Effector CD4-positive, alpha-beta T cell (primary cell): ENCODE data around the gene RPS15A.
"Not testable (repeated sequence)": the region's sequence is repeated elsewhere in the genome, so short reads cannot be mapped to it uniquely, and the experiment has no call there.

Source experiments
- DNase-seq: peaks from one replicate; pipeline ENCODE4 v3.0.0-alpha.2; 2020

The RPS15A gene

DNA sequence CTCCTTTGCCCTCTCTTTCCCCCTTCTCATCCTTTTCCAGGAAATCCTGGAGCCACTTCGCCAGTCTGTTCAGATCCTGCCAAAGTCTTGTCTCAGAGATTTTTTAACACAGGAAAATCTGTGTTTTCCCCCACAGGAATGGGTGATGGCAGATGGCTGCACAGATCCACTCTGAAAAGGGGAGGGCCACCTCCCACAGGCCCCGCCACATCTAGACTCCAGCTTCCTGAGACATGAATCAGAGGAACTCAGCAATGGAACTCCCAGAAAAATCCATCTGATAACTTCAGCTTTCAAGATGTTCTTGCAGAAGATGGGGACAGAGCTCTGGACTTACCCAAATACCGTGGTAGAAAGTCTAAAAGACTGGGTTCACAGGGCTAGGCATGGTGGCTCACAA lies 50.1 kb downstream of the RPS15A start:
- DNase-seq: not testable (repeated sequence)

DNA sequence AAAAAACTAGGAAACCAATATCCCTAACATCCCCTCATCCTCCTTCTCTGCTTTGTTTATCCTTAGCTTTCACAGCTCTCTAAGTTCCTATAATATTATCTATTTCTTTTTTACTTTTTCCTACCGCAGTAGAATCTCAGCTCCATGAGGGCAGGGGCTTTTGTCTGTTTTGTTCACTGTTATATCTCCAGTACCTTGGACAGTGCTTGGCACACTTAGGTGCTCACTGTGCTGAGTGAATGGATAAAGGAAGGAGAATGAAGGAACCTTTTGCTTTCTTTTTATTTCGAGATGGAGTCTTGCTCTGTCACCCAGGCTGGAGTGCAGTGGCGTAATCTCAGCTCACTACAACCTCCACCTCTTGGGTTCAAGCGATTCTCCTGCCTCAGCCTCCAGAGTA lies 51.4 kb downstream of the RPS15A start:
- not testable (repeated sequence) for DNase-seq

DNA sequence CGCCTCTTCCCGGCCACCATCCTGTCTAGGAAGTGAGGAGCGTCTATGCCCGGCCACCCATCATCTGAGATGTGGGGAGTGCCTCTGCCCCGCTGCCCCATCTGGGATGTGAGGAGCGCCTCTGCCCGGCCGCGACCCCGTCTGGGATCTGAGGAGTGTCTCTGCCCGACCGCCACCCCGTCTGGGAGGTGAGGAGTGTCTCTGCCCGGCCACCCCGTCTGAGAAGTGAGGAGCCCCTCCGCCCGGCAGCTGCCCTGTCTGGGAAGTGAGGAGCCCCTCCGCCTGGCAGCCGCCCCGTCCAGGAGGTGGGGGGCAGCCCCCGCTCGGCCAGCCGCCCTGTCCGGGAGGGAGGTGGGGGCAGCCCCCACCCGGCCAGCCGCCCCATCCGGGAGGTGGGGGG lies 55.9 kb downstream of the RPS15A start:
- DNase-seq: not testable (repeated sequence)
